Testis (tissue), 3 donors: ENCODE data around the gene VPS26B. TPM values are rescaled to one million over a fixed set of nuclear protein-coding genes. Genes with fewer than 3 reads are reported as not detected.
"Not testable (repeated sequence)": the region's sequence is repeated elsewhere in the genome, so short reads cannot be mapped to it uniquely, and the experiment has no call there.

Experiments used
- DNase-seq: peaks from one replicate; pipeline ENCODE4 v3.0.0-alpha.2; 2019
- H3K27ac ChIP-seq, 2 donors: fragments of 200-600 bp; sonication (generic); one replicate each; pipeline ENCODE4 v1.5.1; 2019
- H3K27me3 ChIP-seq: fragments of 200-600 bp; sonication (generic); one replicate; pipeline ENCODE4 v1.5.1; 2019
- H3K36me3 ChIP-seq: fragments of 200-600 bp; sonication (generic); one replicate; pipeline ENCODE4 v1.5.1; 2017; ENCODE audit warnings: low read depth; ENCODE audit errors: missing control alignments
- H3K4me1 ChIP-seq: fragments of 200-600 bp; sonication (generic); one replicate; pipeline ENCODE4 v1.5.1; 2019
- H3K4me3 ChIP-seq, 2 donors: fragments of 200-600 bp; sonication (generic); one replicate each; pipeline ENCODE4 v1.5.1; 2017 to 2019
- H3K9me3 ChIP-seq: fragments of 200-600 bp; sonication (generic); one replicate; pipeline ENCODE4 v1.5.1; 2017
- CTCF ChIP-seq, 3 experiments: fragments of 450-650 bp in 2 of 3; fragments of 200-600 bp in 1 of 3; sonication (generic) in 1 of 3; IDR thresholded peaks; one replicate each; pipeline ENCODE4 v1.5.1; 2016 to 2019; ENCODE audit warnings: antibody characterized with exemption in 3 of 3, mild to moderate bottlenecking in 2 of 3, moderate library complexity in 1 of 3
- POLR2A ChIP-seq: fragments of 450-650 bp; IDR thresholded peaks from one replicate; pipeline ENCODE4 v1.6.1; 2017; ENCODE audit warnings: antibody characterized with exemption, mild to moderate bottlenecking, moderate library complexity
- WGBS, 2 donors: methylation state at CpG; one replicate each; pipeline ENCODE4 v1.1.5; 2018; 5-methylcytosine and 5-hydroxymethylcytosine counted together
- intact Hi-C: fragments of 100-400 bp; cut with DNase I; formaldehyde crosslinking; loops from one replicate; pipeline ENCODE4 v1.15.1; 2023; ENCODE audit warnings: low total_unique reads
- polyA plus RNA-seq: library from polyadenylated mRNA; stranded (reverse); fragments of 350-450 nt; fragmentation: Illumina TruSeq; extraction: RNeasy Lipid Tissue Mini Kit (QIAGEN cat#74804); gene quantifications from one replicate; pipeline ENCODE4 v1.2.3, GENCODE V29; 2014; ENCODE audit warnings: low read depth, low replicate concordance; ENCODE audit not compliant: insufficient read depth
- total RNA-seq, 2 donors: library from RNA; depleted of rRNA; stranded (reverse); fragments of >200 nt; gene quantifications; one replicate each; pipeline ENCODE4 v1.2.3, GENCODE V29; 2016

VPS26B gene
- total and polyA plus RNA-seq, 3 donors from 2014 or later = 54.2 to 84.1 (median 74.0) TPM

GRCh38 chr11:134278356-134278755 lies 53.9 kb downstream of the VPS26B start:
- no peak for DNase-seq
- intact Hi-C loops = loop anchor here (10.0 kb wide), 1 partner anchor 46 kb away; no protein-coding TSS in a partner anchor
- H3K27me3 ChIP-seq = no peaks in the 10 kb centered on the region

GRCh38 chr11:134281635-134282034 lies 57.2 kb downstream of the VPS26B start:
- H3K27ac ChIP-seq, H3K36me3 ChIP-seq, intact Hi-C loops, DNase-seq, H3K9me3 ChIP-seq, H3K4me3 ChIP-seq, H3K27me3 ChIP-seq, H3K4me1 ChIP-seq: not testable (repeated sequence)
- WGBS, 2 donors = 60% methylated on average over 1 of the region's 17 CpGs; no CpG with 5 or more reads in 1 of the 2 donors

More at GRCh38 chr11:134278356-134278755, 53.9 kb downstream of the VPS26B start:
- H3K27ac ChIP-seq = no peak overlapping the region
- no peak overlapping the region for H3K4me3 ChIP-seq
- 90 to 93% methylated on average over 4 of the region's 4 CpGs for WGBS, 2 donors
- H3K4me1 ChIP-seq = peaks cover 7% of the 10 kb centered on the region
- H3K9me3 ChIP-seq = no peaks in the 10 kb centered on the region
- no peaks in the 10 kb centered on the region for H3K36me3 ChIP-seq
- TF ChIP-seq CTCF (IDR thresholded peaks at IDR 0.05) = no peak
- TF ChIP-seq POLR2A = no peak

GRCh38 chr11:134282121-134283045 lies 57.9 kb downstream of the VPS26B start:
- WGBS, 2 donors = 80 to 82% methylated on average over 20 to 22 of the region's 22 CpGs
- Histone ChIP-seq H3K36me3 (no peaks in the 10 kb centered on the region), H3K9me3 (no peaks in the 10 kb centered on the region), H3K27me3 (no peaks in the 10 kb centered on the region), H3K4me1 (peaks cover under 1% of the 10 kb centered on the region), H3K27ac (no peak overlapping the region), H3K4me3 (no peak overlapping the region)
- intact Hi-C loops = no loop called here
- no peak for TF ChIP-seq CTCF (IDR thresholded peaks at IDR 0.05)
- no peak for TF ChIP-seq POLR2A
- no peak for DNase-seq

- 77 to 83% methylated on average over 13 to 16 of the region's 16 CpGs for WGBS, 2 donors
- no peaks in the 10 kb centered on the region for H3K4me1 ChIP-seq
- no peaks in the 10 kb centered on the region for H3K36me3 ChIP-seq
- H3K27me3 ChIP-seq = no peaks in the 10 kb centered on the region
- intact Hi-C loops = no loop called here
- H3K9me3 ChIP-seq = no peaks in the 10 kb centered on the region
- no peak for DNase-seq
- H3K27ac ChIP-seq = no peak overlapping the region
- TF ChIP-seq POLR2A (no peak), CTCF (IDR thresholded peaks at IDR 0.05) (no peak)
- H3K4me3 ChIP-seq = no peak overlapping the region
Observed at GRCh38 chr11:134283461-134284230, 59.2 kb downstream of the VPS26B start.

- intact Hi-C loops, H3K36me3 ChIP-seq, H3K9me3 ChIP-seq, H3K4me1 ChIP-seq, DNase-seq, H3K27me3 ChIP-seq, H3K4me3 ChIP-seq, H3K27ac ChIP-seq: not testable (repeated sequence)
- WGBS, 2 donors = 89 to 92% methylated on average over 5 of the region's 5 CpGs
Observed at GRCh38 chr11:134284349-134284748, 59.9 kb downstream of the VPS26B start.
